B cell (primary cell): ENCODE data around the gene DMXL2. TPM values are rescaled to one million over a fixed set of nuclear protein-coding genes. Genes with fewer than 3 reads are reported as not detected.

Experiments
- ATAC-seq: fragments of 200-7000 bp; cut with Tn5 transposase; one replicate; pipeline ENCODE4 v1.10.0; 2021; ENCODE audit warnings: low read depth, mild to moderate bottlenecking, moderate number of reproducible peaks, moderate library complexity
- CTCF ChIA-PET: fragments of 350-600 bp; sonication (Branson Sonifier 250); formaldehyde crosslinking; loops from one replicate; lab custom pipeline; 2021; ENCODE audit warnings: antibody characterized with exemption, inconsistent platforms; lab: Charles Lee
- POLR2A ChIA-PET: fragments of 350-600 bp; sonication (Branson Sonifier 250); formaldehyde crosslinking; loops from one replicate; lab custom pipeline; 2021; ENCODE audit warnings: antibody characterized with exemption; lab: Charles Lee
- DNase-seq: peaks from one replicate; pipeline ENCODE4 v3.0.0; 2013
- H2AFZ ChIP-seq: 2 replicates; pipeline ENCODE4 v1.6.1; 2012; ENCODE audit warnings: mild to moderate bottlenecking, low read depth, low read length; ENCODE audit not compliant: insufficient read depth, poor library complexity, severe bottlenecking
- H3K27ac ChIP-seq, 2 donors: 1 replicate in 1 of 2; 2 replicates in 1 of 2; pipeline ENCODE4 v1.5.1; 2012 to 2013; ENCODE audit warnings: low read length in 2 of 2, mild to moderate bottlenecking in 2 of 2, moderate library complexity in 1 of 2
- H3K27me3 ChIP-seq, 4 experiments: fragments of 200-600 bp in 1 of 4; sonication (generic) in 1 of 4; replicated peaks in 1 of 4; 1 replicate in 2 of 4; 2 replicates in 2 of 4; pipeline versions ENCODE4 v1.6.1 to v1.7.0; 2013 to 2016; ENCODE audit warnings: low read length in 3 of 4, mild to moderate bottlenecking in 2 of 4, mixed read lengths in 1 of 4, moderate library complexity in 1 of 4; ENCODE audit not compliant: insufficient read depth in 4 of 4, control insufficient read depth in 3 of 4; ENCODE audit errors: control extremely low read depth in 1 of 4
- H3K36me3 ChIP-seq, 2 experiments: replicated peaks in 1 of 2; 1 replicate in 1 of 2; 2 replicates in 1 of 2; pipeline versions ENCODE4 v1.6.1 to v1.7.1; 2013; ENCODE audit warnings: low read length in 1 of 2; ENCODE audit not compliant: insufficient read depth in 2 of 2, control insufficient read depth in 1 of 2; ENCODE audit errors: control extremely low read depth in 1 of 2, extremely low read depth in 1 of 2
- H3K4me1 ChIP-seq, 2 donors: fragments of 200-600 bp in 1 of 2; sonication (generic) in 1 of 2; 1 replicate in 1 of 2; 2 replicates in 1 of 2; pipeline versions ENCODE4 v1.5.1 to v1.6.1; 2013 to 2017; ENCODE audit warnings: low read length in 2 of 2; ENCODE audit not compliant: control insufficient read depth in 2 of 2, insufficient read depth in 2 of 2
- H3K4me2 ChIP-seq: replicated peaks from 2 replicates; pipeline ENCODE3; 2012; ENCODE audit warnings: mild to moderate bottlenecking, low read depth, low read length; ENCODE audit not compliant: poor library complexity, severe bottlenecking
- H3K4me3 ChIP-seq, 5 experiments: fragments of 200-600 bp in 1 of 5; sonication (generic) in 1 of 5; 1 replicate in 3 of 5; 2 replicates in 2 of 5; pipeline versions ENCODE4 v1.5.1 to v1.7.0; 2011 to 2016; ENCODE audit warnings: low read length in 4 of 5, mild to moderate bottlenecking in 4 of 5, low read depth in 2 of 5, control low read depth in 1 of 5, moderate library complexity in 1 of 5; ENCODE audit not compliant: insufficient read depth in 1 of 5; ENCODE audit errors: control extremely low read depth in 1 of 5, extremely low read depth in 1 of 5
- H3K79me2 ChIP-seq: fragments of 200-600 bp; sonication (generic); one replicate; pipeline ENCODE4 v1.6.0; 2016; ENCODE audit warnings: low read length; ENCODE audit not compliant: control insufficient read depth, insufficient read depth
- H3K9ac ChIP-seq: fragments of 200-600 bp; sonication (generic); 2 replicates; pipeline ENCODE4 v1.6.1; 2017; ENCODE audit warnings: mild to moderate bottlenecking, low read length, moderate library complexity
- H3K9me3 ChIP-seq, 3 donors: one replicate each; pipeline versions ENCODE4 v1.6.1 to v1.7.1; 2013; ENCODE audit warnings: low read length in 2 of 3; ENCODE audit not compliant: control insufficient read depth in 2 of 3, insufficient read depth in 1 of 3; ENCODE audit errors: control extremely low read depth in 1 of 3
- H4K20me1 ChIP-seq: 2 replicates; pipeline ENCODE4 v1.6.0; 2012; ENCODE audit warnings: mild to moderate bottlenecking, low read length; ENCODE audit not compliant: insufficient read depth, control insufficient read depth, poor library complexity, severe bottlenecking
- H3K27ac Mint-ChIP-seq: one replicate; pipeline ENCODE4 v1.8.0; 2021; ENCODE audit warnings: mixed read lengths
- H3K27me3 Mint-ChIP-seq: one replicate; pipeline ENCODE4 v1.8.0; 2021; ENCODE audit warnings: mixed read lengths
- H3K4me1 Mint-ChIP-seq: one replicate; pipeline ENCODE4 v1.8.0; 2021; ENCODE audit warnings: mixed read lengths
- H3K4me3 Mint-ChIP-seq: one replicate; pipeline ENCODE4 v1.8.0; 2021; ENCODE audit warnings: mixed read lengths
- H3K9me3 Mint-ChIP-seq: one replicate; pipeline ENCODE4 v1.8.0; 2022; ENCODE audit warnings: mixed read lengths; ENCODE audit not compliant: insufficient read depth
- EZH2 ChIP-seq: IDR thresholded peaks from 2 replicates; pipeline ENCODE4 v1.6.1; 2012; ENCODE audit warnings: borderline replicate concordance, low read depth, mild to moderate bottlenecking, moderate library complexity, low read length; ENCODE audit not compliant: insufficient read depth, poor library complexity, severe bottlenecking
- WGBS: methylation state at CpG from one replicate; pipeline ENCODE4 v1.1.5; 2013; ENCODE audit warnings: missing lambda C conversion rate; ENCODE audit not compliant: insufficient coverage; 5-methylcytosine and 5-hydroxymethylcytosine counted together
- intact Hi-C: fragments of 100-400 bp; cut with micrococcal nuclease; formaldehyde crosslinking; loops from one replicate; pipeline ENCODE4 v1.10.0; 2022
- polyA plus RNA-seq: library from polyadenylated mRNA; depleted of rRNA; stranded (reverse); fragments of >200 nt; gene quantifications from 2 replicates; pipeline ENCODE4 v1.2.3, GENCODE V29; 2012
- total RNA-seq, 2 donors: library from RNA; stranded (reverse); fragments of 120-200 nt in 1 of 2; gene quantifications; 1 replicate in 1 of 2; 2 replicates in 1 of 2; pipeline versions ENCODE4 v1.2.3 to v1.2.4, GENCODE V29; 2013 to 2022
- TF ChIP-seq, protein P1 (sequence below): fragments of 200-600 bp; IDR thresholded peaks from one replicate; pipeline ENCODE4 v1.8.0; 2022; ENCODE audit warnings: antibody characterized with exemption, mild to moderate bottlenecking

The DMXL2 gene
- total and polyA plus RNA-seq, 2 donors (not counting 1 experiment from before 2014, with no cell fraction given) = 1.4 to 5.6 TPM

DNA sequence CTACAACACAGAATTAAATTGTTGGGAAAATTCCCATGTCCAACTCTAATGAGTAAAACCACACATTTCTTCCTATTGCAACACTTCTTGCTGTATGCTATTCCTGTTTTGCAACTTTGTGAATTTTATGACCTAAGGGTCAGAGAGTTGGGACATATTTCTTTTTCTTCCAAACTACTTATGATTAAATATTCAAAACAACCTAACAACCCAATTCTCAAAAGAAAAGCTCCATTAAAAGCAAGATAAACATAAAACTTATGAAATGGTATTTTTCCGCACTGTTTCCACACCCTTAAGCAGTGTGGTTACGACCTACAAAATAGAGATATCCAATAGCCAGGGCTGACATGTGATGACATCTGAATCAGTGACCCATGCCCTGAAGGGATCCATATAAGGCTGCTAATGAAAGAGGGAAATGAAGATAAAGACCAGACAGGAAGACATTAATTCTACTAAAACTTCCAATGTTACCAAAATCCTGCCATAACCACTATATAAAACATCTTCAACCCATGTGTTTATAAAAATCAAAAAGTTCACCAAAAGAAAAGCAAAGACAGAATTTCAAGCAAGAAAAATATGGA is 45.6 kb downstream of the DMXL2 start:
- WGBS = no CpG with 5 or more reads among the region's 2 CpGs
- H3K9me3 Mint-ChIP-seq = peaks cover 2% of the 10 kb centered on the region

DNA sequence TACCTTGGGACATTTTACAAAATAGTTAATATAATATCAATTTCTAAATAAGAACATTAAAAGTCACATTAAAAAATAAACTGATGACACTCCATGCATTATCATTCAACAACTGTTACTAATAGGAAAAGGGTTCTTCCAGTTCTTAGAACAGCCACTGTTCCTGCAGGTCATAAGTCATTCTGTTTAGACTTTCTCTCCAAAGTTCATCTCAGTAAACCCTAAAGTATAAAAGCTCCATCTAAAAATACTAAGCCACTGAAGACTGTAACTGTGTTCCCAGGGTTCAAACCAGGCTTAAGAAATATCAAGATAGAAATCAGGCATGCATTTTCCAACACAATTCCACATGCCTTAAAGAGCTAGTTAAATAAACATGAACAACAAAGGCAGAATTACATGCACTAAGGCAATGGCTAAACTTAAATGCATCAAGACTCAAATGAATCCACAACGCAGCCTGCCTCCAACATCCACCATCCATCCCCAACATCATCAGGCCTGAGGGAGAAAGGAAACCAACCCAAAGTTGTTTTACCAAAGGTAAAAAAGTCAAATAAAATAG is 46.2 kb downstream of the DMXL2 start:
- Mint-ChIP-seq H3K27me3 (no peaks in the 10 kb centered on the region), H3K4me1 (no peaks in the 10 kb centered on the region), H3K4me3 (no peak overlapping the region), H3K27ac (no peak overlapping the region), H3K9me3 (peaks cover 2% of the 10 kb centered on the region)
- no peak overlapping the region for H3K4me3 ChIP-seq
- H3K4me2 ChIP-seq = no peak overlapping the region
- H4K20me1 ChIP-seq = no peaks in the 10 kb centered on the region
- DNase-seq (no peak), ATAC-seq (no peak)
- H3K4me1 ChIP-seq = no peaks in the 10 kb centered on the region
- no CpG with 5 or more reads among the region's 1 CpG for WGBS
- H3K27me3 ChIP-seq = no peaks in the 10 kb centered on the region
- no peak overlapping the region for H2AFZ ChIP-seq
- no peak overlapping the region for H3K9ac ChIP-seq
- H3K27ac ChIP-seq = no peak overlapping the region
- CTCF ChIA-PET = no interaction called here
- TF ChIP-seq EZH2 = no peak
- TF ChIP-seq, protein P1, sequence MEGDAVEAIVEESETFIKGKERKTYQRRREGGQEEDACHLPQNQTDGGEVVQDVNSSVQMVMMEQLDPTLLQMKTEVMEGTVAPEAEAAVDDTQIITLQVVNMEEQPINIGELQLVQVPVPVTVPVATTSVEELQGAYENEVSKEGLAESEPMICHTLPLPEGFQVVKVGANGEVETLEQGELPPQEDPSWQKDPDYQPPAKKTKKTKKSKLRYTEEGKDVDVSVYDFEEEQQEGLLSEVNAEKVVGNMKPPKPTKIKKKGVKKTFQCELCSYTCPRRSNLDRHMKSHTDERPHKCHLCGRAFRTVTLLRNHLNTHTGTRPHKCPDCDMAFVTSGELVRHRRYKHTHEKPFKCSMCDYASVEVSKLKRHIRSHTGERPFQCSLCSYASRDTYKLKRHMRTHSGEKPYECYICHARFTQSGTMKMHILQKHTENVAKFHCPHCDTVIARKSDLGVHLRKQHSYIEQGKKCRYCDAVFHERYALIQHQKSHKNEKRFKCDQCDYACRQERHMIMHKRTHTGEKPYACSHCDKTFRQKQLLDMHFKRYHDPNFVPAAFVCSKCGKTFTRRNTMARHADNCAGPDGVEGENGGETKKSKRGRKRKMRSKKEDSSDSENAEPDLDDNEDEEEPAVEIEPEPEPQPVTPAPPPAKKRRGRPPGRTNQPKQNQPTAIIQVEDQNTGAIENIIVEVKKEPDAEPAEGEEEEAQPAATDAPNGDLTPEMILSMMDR = no peak
- POLR2A ChIA-PET = no interaction called here
- H3K79me2 ChIP-seq = no peaks in the 10 kb centered on the region
- intact Hi-C loops = no loop called here
- H3K9me3 ChIP-seq = no peaks in the 10 kb centered on the region
- no peaks in the 10 kb centered on the region for H3K36me3 ChIP-seq

More for the DNA sequence above, 45.6 kb downstream of the DMXL2 start:
- Histone ChIP-seq H3K4me1 (no peaks in the 10 kb centered on the region), H3K4me2 (no peak overlapping the region), H3K27ac (no peak overlapping the region), H4K20me1 (no peaks in the 10 kb centered on the region), H3K79me2 (no peaks in the 10 kb centered on the region), H3K4me3 (no peak overlapping the region), H3K36me3 (no peaks in the 10 kb centered on the region), H3K9ac (no peak overlapping the region), H3K27me3 (no peaks in the 10 kb centered on the region), H3K9me3 (no peaks in the 10 kb centered on the region), H2AFZ (no peak overlapping the region)
- intact Hi-C loops = no loop called here
- ChIA-PET POLR2A (no interaction called here), CTCF (no interaction called here)
- H3K27ac Mint-ChIP-seq = no peak overlapping the region
- TF ChIP-seq EZH2 = no peak
- TF ChIP-seq, protein P1 = no peak
- no peaks in the 10 kb centered on the region for H3K27me3 Mint-ChIP-seq
- H3K4me1 Mint-ChIP-seq = no peaks in the 10 kb centered on the region
- DNase-seq (no peak), ATAC-seq (no peak)
- H3K4me3 Mint-ChIP-seq = no peak overlapping the region
